GM21390 (cell line): ENCODE measurements around the gene CNGA1.

ENCODE experiments used
- ATAC-seq: cut with Tn5 transposase; IDR thresholded peaks from one replicate; pipeline ENCODE4 v1.9.1; 2021; ENCODE audit not compliant: unreplicated experiment

Gene CNGA1

DNA sequence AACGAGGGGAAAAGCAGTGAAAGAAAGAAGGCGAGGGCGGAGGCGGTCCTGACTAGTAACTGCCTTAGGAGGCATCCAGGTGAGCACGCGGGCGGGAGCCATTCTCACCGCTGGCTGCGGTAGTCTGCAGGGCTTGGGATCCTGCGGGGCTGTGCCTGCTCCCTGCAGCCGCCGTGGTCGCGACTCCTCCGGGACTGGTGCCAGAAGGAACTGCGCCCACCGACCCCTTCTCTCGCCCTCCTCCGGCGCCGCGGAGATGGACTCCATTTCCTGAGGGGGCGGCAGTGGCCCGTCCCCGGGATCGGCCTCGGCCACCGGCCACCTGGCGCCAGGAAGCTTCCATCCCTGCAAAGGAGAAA is 102.6 kb downstream of the CNGA1 start:
- ATAC-seq = peak; percentile 24

DNA sequence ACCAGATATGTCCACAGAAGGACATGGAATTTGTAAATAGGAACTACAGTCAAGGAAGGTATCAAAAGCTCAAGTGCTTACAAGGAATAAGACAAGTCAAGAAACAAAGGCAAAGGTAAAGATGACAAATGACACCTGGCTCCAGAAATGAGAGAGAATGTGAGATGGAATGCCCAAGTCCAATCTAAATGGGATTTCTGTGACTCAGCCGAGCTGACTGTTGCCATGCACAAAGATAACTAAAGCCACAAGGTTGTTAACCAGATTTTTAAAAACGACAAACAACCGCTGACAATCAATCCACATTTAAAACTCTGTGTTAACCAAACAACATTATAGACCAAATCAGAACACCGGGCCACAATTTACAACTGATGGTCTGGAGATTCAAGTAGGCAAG is 103.2 kb downstream of the CNGA1 start:
- no peak for ATAC-seq

DNA sequence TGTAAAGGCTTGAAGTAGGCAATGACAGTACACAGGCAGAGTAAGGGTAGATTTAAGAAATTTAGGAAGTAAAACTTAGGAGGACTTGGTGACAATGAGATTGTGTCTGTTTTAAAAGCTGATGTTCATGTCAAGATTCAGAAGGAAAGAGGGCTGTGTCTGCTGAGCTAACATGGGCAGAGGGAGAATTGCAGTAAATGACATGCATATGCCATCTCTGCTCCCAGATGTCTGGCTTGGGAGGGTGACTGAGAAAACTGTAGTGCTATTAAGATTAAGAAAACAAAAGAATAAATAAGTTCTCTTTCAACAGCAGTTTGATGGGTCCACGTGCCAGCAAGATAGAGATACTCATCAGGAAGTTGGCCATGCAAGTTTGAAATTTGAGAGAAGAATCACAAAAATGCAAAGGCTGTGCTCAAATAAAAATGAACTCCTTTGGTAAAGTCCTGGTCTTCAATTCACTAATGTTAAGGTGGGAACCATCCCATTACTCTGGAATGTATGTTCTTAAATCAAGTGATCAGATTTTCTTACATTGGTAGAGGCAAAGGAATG is 109.3 kb downstream of the CNGA1 start:
- no peak for ATAC-seq

GRCh38 chr4:47899639-47900038 is 116.8 kb downstream of the CNGA1 start:
- ATAC-seq = no peak

GRCh38 chr4:47891928-47892327 is 124.6 kb downstream of the CNGA1 start:
- no peak for ATAC-seq
